ENCODE measurements around the gene AMOT. TPM values are rescaled to one million over a fixed set of nuclear protein-coding genes. Genes with fewer than 3 reads are reported as not detected.

Gene AMOT
- total and polyA plus RNA-seq, 2 experiments from 2014 or later: 2.1 to 5.4 TPM

DNA sequence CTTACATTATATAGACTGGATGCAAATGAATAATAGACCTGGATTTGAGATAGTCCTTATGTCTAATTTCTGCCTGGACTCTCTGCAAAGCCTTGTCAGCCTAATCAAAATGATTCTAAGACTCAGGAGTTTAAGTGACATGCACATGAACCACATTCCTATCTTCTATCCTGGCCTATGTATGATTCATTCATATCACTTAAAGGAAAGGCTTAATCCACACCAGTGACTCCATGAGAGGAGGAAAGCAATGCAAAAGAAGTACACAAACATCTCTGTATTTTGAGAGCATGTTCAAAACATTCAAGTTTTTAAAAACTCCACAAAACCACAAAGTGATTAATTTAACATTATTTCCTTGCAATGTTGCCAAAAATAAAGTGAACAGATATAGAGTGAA lies 14.6 kb downstream of the AMOT start:
- no peak overlapping the region for H3K4me3 Mint-ChIP-seq
- Histone ChIP-seq H3K4me1 (ENCODE audit: insufficient read depth) (no peaks in the 10 kb centered on the region), H3K4me2 (no peak overlapping the region), H3K79me2 (replicated peaks; ENCODE audit: insufficient read depth) (no peaks in the 10 kb centered on the region), H3K4me3 (no peak overlapping the region), H3K27me3 (ENCODE audit: insufficient read depth) (no peaks in the 10 kb centered on the region), H3K27ac (ENCODE audit: low read depth) (no peak overlapping the region), H3F3A (replicated peaks; ENCODE audit: low read depth) (no peaks in the 10 kb centered on the region), H2AFZ (no peak overlapping the region), H3K36me3 (ENCODE audit: insufficient read depth) (no peaks in the 10 kb centered on the region), H3K9me2 (ENCODE audit: insufficient read depth) (no peaks in the 10 kb centered on the region), H4K20me1 (replicated peaks; ENCODE audit: insufficient read depth) (no peaks in the 10 kb centered on the region)
- no peaks in the 10 kb centered on the region for H3K9me3 Mint-ChIP-seq
- no peaks in the 10 kb centered on the region for H3K36me3 Mint-ChIP-seq (ENCODE audit: low read depth)
- TF ChIP-seq EZH2phosphoT487 (IDR thresholded peaks at IDR 0.05; ENCODE audit: unreplicated experiment) (no peak), CREB1 (CRISPR knock-in tag; IDR thresholded peaks at IDR 0.05; ENCODE audit: low read depth) (no peak), ZNF114 (CRISPR knock-in tag; IDR thresholded peaks at IDR 0.05) (no peak), NANOG (IDR thresholded peaks at IDR 0.05; ENCODE audit: borderline replicate concordance) (no peak), POLR2AphosphoS5 (IDR thresholded peaks at IDR 0.05; ENCODE audit: low read depth) (no peak), ZNF331 (CRISPR knock-in tag; IDR thresholded peaks at IDR 0.05; ENCODE audit: low read depth) (no peak), EZH2 (IDR thresholded peaks at IDR 0.05; ENCODE audit: low read depth, unreplicated experiment) (no peak), JUNB (IDR thresholded peaks at IDR 0.05; ENCODE audit: unreplicated experiment) (no peak), STAT1 (IDR thresholded peaks at IDR 0.05; ENCODE audit: unreplicated experiment) (no peak)
- TF ChIP-seq, protein P1, sequence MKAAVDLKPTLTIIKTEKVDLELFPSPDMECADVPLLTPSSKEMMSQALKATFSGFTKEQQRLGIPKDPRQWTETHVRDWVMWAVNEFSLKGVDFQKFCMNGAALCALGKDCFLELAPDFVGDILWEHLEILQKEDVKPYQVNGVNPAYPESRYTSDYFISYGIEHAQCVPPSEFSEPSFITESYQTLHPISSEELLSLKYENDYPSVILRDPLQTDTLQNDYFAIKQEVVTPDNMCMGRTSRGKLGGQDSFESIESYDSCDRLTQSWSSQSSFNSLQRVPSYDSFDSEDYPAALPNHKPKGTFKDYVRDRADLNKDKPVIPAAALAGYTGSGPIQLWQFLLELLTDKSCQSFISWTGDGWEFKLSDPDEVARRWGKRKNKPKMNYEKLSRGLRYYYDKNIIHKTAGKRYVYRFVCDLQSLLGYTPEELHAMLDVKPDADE (IDR thresholded peaks at IDR 0.05): no peak
- TF ChIP-seq, protein P2, sequence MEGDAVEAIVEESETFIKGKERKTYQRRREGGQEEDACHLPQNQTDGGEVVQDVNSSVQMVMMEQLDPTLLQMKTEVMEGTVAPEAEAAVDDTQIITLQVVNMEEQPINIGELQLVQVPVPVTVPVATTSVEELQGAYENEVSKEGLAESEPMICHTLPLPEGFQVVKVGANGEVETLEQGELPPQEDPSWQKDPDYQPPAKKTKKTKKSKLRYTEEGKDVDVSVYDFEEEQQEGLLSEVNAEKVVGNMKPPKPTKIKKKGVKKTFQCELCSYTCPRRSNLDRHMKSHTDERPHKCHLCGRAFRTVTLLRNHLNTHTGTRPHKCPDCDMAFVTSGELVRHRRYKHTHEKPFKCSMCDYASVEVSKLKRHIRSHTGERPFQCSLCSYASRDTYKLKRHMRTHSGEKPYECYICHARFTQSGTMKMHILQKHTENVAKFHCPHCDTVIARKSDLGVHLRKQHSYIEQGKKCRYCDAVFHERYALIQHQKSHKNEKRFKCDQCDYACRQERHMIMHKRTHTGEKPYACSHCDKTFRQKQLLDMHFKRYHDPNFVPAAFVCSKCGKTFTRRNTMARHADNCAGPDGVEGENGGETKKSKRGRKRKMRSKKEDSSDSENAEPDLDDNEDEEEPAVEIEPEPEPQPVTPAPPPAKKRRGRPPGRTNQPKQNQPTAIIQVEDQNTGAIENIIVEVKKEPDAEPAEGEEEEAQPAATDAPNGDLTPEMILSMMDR (conservative IDR thresholded peaks at IDR 0.05; ENCODE audit: low read depth in 2 of 2): no peak
- TF ChIP-seq, protein P3, sequence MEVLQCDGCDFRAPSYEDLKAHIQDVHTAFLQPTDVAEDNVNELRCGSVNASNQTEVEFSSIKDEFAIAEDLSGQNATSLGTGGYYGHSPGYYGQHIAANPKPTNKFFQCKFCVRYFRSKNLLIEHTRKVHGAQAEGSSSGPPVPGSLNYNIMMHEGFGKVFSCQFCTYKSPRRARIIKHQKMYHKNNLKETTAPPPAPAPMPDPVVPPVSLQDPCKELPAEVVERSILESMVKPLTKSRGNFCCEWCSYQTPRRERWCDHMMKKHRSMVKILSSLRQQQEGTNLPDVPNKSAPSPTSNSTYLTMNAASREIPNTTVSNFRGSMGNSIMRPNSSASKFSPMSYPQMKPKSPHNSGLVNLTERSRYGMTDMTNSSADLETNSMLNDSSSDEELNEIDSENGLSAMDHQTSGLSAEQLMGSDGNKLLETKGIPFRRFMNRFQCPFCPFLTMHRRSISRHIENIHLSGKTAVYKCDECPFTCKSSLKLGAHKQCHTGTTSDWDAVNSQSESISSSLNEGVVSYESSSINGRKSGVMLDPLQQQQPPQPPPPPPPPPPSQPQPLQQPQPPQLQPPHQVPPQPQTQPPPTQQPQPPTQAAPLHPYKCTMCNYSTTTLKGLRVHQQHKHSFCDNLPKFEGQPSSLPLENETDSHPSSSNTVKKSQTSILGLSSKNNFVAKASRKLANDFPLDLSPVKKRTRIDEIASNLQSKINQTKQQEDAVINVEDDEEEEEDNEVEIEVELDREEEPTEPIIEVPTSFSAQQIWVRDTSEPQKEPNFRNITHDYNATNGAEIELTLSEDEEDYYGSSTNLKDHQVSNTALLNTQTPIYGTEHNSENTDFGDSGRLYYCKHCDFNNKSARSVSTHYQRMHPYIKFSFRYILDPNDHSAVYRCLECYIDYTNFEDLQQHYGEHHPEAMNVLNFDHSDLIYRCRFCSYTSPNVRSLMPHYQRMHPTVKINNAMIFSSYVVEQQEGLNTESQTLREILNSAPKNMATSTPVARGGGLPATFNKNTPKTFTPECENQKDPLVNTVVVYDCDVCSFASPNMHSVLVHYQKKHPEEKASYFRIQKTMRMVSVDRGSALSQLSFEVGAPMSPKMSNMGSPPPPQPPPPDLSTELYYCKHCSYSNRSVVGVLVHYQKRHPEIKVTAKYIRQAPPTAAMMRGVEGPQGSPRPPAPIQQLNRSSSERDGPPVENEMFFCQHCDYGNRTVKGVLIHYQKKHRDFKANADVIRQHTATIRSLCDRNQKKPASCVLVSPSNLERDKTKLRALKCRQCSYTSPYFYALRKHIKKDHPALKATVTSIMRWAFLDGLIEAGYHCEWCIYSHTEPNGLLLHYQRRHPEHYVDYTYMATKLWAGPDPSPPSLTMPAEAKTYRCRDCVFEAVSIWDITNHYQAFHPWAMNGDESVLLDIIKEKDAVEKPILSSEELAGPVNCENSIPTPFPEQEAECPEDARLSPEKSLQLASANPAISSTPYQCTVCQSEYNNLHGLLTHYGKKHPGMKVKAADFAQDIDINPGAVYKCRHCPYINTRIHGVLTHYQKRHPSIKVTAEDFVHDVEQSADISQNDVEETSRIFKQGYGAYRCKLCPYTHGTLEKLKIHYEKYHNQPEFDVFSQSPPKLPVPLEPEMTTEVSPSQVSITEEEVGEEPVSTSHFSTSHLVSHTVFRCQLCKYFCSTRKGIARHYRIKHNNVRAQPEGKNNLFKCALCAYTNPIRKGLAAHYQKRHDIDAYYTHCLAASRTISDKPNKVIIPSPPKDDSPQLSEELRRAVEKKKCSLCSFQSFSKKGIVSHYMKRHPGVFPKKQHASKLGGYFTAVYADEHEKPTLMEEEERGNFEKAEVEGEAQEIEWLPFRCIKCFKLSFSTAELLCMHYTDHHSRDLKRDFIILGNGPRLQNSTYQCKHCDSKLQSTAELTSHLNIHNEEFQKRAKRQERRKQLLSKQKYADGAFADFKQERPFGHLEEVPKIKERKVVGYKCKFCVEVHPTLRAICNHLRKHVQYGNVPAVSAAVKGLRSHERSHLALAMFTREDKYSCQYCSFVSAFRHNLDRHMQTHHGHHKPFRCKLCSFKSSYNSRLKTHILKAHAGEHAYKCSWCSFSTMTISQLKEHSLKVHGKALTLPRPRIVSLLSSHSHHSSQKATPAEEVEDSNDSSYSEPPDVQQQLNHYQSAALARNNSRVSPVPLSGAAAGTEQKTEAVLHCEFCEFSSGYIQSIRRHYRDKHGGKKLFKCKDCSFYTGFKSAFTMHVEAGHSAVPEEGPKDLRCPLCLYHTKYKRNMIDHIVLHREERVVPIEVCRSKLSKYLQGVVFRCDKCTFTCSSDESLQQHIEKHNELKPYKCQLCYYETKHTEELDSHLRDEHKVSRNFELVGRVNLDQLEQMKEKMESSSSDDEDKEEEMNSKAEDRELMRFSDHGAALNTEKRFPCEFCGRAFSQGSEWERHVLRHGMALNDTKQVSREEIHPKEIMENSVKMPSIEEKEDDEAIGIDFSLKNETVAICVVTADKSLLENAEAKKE (CRISPR knock-in tag; IDR thresholded peaks at IDR 0.05): no peak
- TF ChIP-seq, protein P4, sequence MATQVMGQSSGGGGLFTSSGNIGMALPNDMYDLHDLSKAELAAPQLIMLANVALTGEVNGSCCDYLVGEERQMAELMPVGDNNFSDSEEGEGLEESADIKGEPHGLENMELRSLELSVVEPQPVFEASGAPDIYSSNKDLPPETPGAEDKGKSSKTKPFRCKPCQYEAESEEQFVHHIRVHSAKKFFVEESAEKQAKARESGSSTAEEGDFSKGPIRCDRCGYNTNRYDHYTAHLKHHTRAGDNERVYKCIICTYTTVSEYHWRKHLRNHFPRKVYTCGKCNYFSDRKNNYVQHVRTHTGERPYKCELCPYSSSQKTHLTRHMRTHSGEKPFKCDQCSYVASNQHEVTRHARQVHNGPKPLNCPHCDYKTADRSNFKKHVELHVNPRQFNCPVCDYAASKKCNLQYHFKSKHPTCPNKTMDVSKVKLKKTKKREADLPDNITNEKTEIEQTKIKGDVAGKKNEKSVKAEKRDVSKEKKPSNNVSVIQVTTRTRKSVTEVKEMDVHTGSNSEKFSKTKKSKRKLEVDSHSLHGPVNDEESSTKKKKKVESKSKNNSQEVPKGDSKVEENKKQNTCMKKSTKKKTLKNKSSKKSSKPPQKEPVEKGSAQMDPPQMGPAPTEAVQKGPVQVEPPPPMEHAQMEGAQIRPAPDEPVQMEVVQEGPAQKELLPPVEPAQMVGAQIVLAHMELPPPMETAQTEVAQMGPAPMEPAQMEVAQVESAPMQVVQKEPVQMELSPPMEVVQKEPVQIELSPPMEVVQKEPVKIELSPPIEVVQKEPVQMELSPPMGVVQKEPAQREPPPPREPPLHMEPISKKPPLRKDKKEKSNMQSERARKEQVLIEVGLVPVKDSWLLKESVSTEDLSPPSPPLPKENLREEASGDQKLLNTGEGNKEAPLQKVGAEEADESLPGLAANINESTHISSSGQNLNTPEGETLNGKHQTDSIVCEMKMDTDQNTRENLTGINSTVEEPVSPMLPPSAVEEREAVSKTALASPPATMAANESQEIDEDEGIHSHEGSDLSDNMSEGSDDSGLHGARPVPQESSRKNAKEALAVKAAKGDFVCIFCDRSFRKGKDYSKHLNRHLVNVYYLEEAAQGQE (IDR thresholded peaks at IDR 0.05; ENCODE audit: unreplicated experiment): no peak
- H3K27ac Mint-ChIP-seq: no peak overlapping the region
- DNase-seq (ENCODE audit: low spot score) (no peak), ATAC-seq (no peak)
- no peaks in the 10 kb centered on the region for H3K27me3 Mint-ChIP-seq (ENCODE audit: insufficient read depth, low read depth, poor library complexity)
- H3K4me1 Mint-ChIP-seq: no peaks in the 10 kb centered on the region

Data from GM23338 (cell line).